Coronary artery (tissue), 2 donors: Measurements from ENCODE around the gene DPY19L2.
"Not testable (repeated sequence)": the region's sequence is repeated elsewhere in the genome, so short reads cannot be mapped to it uniquely, and the experiment has no call there.

Experiments
- DNase-seq: peaks from one replicate; pipeline ENCODE4 v3.0.0-alpha.2; 2017; ENCODE audit warnings: low spot score
- H3K27ac ChIP-seq, 2 donors: fragments of 200-600 bp; sonication (generic); one replicate each; pipeline ENCODE4 v1.5.1; 2016 to 2019
- H3K4me3 ChIP-seq: fragments of 200-600 bp; sonication (generic); 2 replicates; pipeline ENCODE4 v1.5.1; 2016; ENCODE audit warnings: mild to moderate bottlenecking, moderate library complexity
- TF ChIP-seq, protein P1 (sequence below): fragments of 200-600 bp; sonication (generic); IDR thresholded peaks from one replicate; pipeline ENCODE4 v1.5.1; 2019; ENCODE audit warnings: antibody characterized with exemption

Gene DPY19L2

DNA sequence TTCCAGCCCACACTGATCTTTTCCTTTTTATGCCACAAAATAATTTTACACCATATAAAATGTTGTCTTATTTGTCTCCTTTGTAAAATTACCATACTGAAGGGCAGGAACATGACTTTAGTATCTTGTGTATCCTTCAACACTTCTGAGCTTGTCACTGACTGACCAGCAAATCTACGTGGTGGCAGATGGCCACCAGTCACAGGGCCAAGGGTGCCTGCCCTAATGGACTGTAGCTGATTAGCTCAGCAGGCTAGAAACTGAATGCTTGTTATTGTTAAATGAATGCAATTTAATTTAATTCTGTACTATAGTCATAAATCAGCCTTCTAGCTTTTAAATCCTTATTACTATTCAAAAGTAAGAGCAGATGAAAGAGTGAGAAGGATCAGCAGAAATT, 85.0 kb downstream of the DPY19L2 start:
- not testable (repeated sequence) for H3K27ac ChIP-seq, H3K4me3 ChIP-seq, DNase-seq

- H3K4me3 ChIP-seq, DNase-seq, H3K27ac ChIP-seq: not testable (repeated sequence)
These were observed 90.7 kb downstream of the DPY19L2 start for GRCh38 chr12:63577631-63578030.

GRCh38 chr12:63572038-63572437, 96.3 kb downstream of the DPY19L2 start:
- H3K4me3 ChIP-seq, DNase-seq, H3K27ac ChIP-seq: not testable (repeated sequence)

- DNase-seq, H3K4me3 ChIP-seq, H3K27ac ChIP-seq: not testable (repeated sequence)
These were observed 109.8 kb downstream of the DPY19L2 start for GRCh38 chr12:63558445-63558844.

DNA sequence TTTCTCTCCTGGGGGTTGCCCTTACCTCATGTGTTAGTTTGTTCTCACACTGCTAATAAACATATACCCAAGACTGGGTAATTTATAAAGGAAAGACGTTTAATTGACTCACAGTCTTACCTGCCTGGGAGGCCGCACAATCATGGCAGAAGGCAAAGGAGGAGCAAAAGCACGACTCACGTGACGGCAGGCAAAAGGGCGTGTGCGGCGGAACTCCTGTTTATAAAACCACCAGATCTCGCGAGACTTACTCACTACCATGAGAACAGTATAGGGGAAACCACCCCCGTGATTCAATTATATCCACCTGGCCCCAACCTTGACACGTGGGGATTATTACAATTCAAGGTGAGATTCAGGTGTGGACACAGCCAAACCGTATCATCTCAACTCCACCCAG, 116.9 kb downstream of the DPY19L2 start:
- not testable (repeated sequence) for H3K27ac ChIP-seq, H3K4me3 ChIP-seq, DNase-seq

DNA sequence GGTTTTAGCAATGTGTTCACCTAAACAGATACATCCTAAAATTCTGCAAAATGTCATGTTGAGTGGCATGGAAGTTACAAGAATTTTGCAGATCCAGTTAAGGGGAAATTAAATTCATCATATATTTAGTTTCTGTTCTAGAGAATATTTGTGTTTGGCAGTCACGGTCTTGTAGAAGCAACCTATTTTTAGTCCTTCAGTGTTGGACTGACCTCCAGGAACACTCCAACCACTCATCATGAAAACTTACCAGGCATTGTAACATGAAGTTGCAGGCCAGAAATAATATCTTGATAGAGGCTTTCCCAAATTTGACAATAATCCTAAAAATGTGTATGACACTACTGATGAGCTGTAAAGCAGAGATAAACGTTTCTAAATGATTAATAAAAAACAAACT, 119.3 kb downstream of the DPY19L2 start:
- not testable (repeated sequence) for DNase-seq, H3K4me3 ChIP-seq
- peak overlapping the region in 1 of 2 donors; percentile 72 for H3K27ac ChIP-seq

GRCh38 chr12:63545298-63545916, 122.9 kb downstream of the DPY19L2 start:
- not testable (repeated sequence) for H3K27ac ChIP-seq, DNase-seq, H3K4me3 ChIP-seq

DNA sequence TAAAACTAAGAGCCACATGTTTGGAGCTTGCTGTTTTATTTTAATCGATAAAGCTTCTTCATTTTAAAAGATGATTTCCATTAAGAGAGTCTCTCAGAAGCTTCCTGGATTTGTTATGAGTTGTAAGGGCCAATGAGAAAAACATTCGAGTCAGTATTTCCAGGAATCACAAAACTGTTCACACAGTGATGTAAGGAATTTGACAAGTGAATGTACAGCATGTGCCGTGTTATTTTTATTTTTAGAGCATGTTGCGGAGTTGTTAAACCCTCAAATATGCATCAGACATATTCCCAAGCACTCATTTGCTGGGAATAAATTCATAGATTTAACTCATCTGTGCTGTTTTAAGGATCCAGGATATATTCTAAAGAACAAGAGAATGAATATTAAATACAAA, 129.6 kb downstream of the DPY19L2 start:
- not testable (repeated sequence) for H3K4me3 ChIP-seq, DNase-seq
- peak overlapping the region; percentile 46 to 72 for H3K27ac ChIP-seq

GRCh38 chr12:63537838-63538237, 130.5 kb downstream of the DPY19L2 start:
- H3K27ac ChIP-seq = peak overlapping the region in 1 of 2 donors; percentile 72
- not testable (repeated sequence) for H3K4me3 ChIP-seq, DNase-seq

DNA sequence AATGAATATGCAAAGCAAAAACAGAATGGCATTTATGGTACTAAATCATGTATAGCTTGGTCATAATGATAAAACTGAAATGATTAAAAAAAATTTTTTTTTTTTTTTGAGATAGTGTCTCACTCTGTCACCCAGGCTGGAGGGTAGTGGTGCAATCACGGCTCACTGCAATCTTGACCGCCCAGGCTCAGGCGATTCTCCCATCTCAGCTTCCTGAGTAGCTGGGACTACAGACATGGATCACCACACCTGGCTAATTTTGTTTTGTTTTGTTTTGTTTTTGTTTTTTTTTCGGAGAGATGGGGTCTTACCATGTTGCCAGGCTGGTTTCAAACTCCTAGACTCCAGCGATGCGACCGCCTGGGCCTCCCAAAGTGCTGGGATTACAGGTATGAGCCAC, 138.7 kb downstream of the DPY19L2 start:
- H3K27ac ChIP-seq, H3K4me3 ChIP-seq, DNase-seq: not testable (repeated sequence)

GRCh38 chr12:63525831-63526230, 142.5 kb downstream of the DPY19L2 start:
- H3K4me3 ChIP-seq = no peak overlapping the region
- no peak for DNase-seq
- H3K27ac ChIP-seq = no peak overlapping the region
- TF ChIP-seq, protein P1, sequence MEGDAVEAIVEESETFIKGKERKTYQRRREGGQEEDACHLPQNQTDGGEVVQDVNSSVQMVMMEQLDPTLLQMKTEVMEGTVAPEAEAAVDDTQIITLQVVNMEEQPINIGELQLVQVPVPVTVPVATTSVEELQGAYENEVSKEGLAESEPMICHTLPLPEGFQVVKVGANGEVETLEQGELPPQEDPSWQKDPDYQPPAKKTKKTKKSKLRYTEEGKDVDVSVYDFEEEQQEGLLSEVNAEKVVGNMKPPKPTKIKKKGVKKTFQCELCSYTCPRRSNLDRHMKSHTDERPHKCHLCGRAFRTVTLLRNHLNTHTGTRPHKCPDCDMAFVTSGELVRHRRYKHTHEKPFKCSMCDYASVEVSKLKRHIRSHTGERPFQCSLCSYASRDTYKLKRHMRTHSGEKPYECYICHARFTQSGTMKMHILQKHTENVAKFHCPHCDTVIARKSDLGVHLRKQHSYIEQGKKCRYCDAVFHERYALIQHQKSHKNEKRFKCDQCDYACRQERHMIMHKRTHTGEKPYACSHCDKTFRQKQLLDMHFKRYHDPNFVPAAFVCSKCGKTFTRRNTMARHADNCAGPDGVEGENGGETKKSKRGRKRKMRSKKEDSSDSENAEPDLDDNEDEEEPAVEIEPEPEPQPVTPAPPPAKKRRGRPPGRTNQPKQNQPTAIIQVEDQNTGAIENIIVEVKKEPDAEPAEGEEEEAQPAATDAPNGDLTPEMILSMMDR = no peak

DNA sequence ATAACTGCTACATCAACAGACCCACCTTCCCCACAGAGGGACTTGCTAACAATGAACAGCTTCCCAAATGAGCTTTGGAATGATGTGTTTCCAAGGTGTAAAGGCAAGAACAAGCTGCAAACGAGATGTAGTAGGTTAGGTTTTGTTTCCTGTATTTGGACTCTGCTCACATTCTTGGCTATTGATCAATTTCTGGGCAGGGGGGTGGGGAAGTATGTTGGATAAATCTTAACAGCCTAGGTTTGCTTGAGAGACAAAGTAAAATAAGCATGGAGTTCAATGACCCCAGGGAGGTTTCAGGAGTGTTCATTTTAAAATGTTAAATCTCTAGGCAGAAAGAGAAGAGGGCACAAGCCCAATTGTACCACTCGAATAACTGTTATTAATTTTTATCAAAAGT, 146.6 kb downstream of the DPY19L2 start:
- TF ChIP-seq, protein P1 = no peak
- Histone ChIP-seq H3K4me3 (no peak overlapping the region), H3K27ac (no peak overlapping the region)
- DNase-seq = no peak
